Mucosa of gallbladder (tissue), 1 donor: ENCODE measurements around the gene SGCD. TPM values are rescaled to one million over a fixed set of nuclear protein-coding genes. Genes with fewer than 3 reads are reported as not detected.

Experiments used
- DNase-seq: peaks from one replicate; pipeline ENCODE4 v3.0.0-alpha.2; 2020; ENCODE audit warnings: low spot score
- total RNA-seq: library from RNA; stranded (reverse); gene quantifications from one replicate; pipeline ENCODE4 v1.2.1, GENCODE V29; 2021
- donor health status: DM: no; HTN: no; CAD: no.

The SGCD gene
- total RNA-seq = 10.6 TPM

GRCh38 chr5:156326718-156327259 is at the start of gene SGCD:
Gene SGCD (plus strand): TSS chr5:156327164.
- peak; percentile 54 for DNase-seq

DNA sequence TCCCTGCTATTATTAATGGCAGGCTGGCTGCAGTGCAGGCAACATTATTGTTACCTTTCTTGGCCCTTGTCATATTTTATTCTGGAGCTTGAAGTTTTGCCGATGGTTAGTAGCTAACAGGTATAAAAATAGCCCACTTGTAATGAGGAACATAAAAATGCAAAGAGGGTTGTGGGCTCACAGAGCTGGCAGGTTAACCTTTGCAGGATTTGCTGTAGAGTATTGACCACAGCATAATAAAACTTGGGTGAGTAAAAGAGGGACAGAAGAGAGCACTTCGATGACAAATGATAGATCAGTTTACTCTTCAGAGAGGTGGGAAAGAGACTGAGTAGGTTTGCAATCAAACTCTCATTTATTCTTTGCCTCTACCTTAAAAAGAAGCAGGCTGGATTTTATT is 49.7 kb upstream of the SGCD start:
- DNase-seq = no peak

DNA sequence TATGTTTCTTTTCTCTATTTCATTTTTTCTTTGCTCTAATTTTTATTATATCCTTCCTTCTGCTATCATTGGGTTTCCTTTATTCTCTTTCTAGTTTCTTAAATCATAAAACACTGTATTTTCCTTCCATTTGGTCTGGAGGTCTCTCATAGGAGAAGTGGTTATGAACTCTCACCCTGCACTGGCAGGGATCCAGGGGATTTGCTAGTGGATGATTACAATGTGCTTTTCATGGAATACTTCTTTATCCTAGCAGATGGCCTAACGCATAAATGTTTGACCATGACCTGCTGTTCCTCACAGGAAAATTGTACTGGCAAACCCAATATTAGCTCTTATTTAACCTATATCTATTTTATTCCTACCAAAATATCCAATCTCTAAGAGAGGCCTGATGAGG is 31.5 kb upstream of the SGCD start:
- no peak for DNase-seq

DNA sequence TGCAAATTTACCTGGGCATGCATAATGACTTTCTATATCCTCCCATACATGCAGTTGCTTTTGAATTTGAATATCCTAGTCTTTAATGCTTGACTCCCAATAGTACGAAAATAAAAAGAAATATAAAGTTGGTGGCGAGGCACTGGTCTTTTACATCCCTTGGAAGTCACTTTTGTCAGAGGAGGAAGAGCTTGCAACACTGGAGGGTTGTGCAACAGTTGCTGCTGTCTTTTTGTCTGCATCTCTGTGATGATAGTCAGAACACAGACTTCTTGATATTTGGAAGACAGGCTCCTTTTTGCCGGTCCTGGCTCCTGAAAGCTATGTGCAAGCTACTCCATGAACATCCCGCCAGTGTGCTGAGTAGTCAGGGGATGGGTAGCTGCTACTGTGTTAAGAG is 16.8 kb upstream of the SGCD start:
- DNase-seq = peak; percentile 10

- no peak for DNase-seq
Measured at GRCh38 chr5:156312897-156313694, 13.9 kb upstream of the SGCD start.

- no peak for DNase-seq
Measured at GRCh38 chr5:156314416-156314815, 12.5 kb upstream of the SGCD start.

DNA sequence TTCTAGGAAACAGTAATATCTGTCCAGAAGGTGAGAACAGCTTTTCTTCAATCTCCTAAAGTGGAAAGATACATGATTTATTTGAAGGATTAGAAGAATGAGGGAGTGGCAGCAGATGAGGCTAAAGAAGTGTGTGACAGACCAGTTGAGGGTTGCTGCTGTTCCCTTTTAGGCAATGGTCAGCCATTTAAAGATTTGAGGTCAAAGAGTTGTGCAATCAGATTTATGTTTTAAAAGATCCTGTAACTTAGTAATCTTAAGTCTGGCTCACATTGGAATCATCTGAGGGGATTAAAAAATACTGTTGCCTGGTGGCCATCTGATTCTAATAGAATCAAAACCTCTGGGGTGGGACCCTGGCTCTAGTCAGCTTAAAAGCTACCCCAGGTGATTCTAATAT is 4.3 kb upstream of the SGCD start:
- DNase-seq = no peak

DNA sequence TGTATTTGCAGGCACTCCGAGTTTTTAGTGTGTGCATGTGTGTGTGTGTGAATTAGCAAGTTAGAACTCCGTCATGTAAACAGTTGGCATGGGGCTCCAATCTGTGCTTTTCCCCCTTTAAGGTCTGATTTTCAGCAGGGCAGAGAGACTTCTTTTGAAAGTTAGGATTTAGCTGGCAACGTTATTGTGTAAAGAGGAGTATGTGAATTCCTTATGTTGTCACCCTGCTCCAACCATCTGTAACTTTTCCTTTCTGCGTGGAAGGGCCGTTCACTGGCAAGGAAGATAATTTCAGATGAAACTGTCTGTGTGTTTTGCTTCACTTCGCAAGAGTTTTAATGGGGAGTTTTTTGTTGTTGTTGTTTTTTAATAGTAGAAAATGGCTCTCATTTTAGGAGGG is 332 bp downstream of the SGCD start:
- no peak for DNase-seq

DNA sequence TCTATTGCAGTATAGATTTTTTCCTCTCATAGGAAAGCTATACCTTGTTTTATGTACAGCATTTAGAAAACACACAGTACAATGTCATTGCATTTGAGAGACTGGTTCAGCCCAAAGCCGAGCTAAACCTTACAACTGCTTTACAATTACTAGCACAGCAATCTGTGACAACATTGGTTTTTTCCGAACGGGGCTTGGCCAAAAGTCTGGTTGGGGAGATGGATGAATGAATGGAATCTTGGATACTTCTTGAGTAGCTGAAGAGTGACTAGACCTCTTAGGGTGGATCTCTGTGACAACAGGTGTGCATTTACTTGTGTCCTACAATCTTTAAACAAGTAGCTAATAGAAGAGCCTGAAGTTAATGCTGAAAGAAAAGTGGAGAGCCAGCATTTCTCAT is 1.2 kb downstream of the SGCD start:
- DNase-seq = no peak

- no peak for DNase-seq
Measured at GRCh38 chr5:156328766-156329165, 1.8 kb downstream of the SGCD start.

- DNase-seq = no peak
Measured at GRCh38 chr5:156329171-156329611, 2.2 kb downstream of the SGCD start.

- no peak for DNase-seq
Measured at GRCh38 chr5:156330141-156330870, 3.3 kb downstream of the SGCD start.

- DNase-seq = no peak
Measured at GRCh38 chr5:156331181-156331580, 4.2 kb downstream of the SGCD start.

GRCh38 chr5:156331845-156332244 is 4.9 kb downstream of the SGCD start:
- no peak for DNase-seq

DNA sequence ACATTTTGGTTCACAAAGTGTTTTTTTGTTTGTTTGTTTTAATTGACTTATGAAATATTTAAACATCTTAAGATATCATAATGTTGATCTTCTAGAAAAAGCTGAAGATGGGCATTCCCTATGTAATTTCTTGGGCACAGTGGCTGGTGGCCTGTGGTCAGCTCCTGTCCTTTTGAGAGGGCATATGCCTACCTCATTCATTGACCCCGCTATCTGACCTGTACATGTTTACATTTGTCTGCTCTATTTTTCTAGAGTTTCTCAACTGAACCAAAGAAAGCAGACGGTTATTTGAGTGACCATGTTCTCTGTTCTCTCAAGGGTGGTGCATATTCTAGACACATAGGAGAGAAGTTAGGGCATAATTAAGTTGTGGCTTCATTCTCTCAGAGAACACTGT is 5.3 kb downstream of the SGCD start:
- no peak for DNase-seq

- DNase-seq = no peak
Measured at GRCh38 chr5:156339139-156339841, 12.3 kb downstream of the SGCD start.

- DNase-seq = no peak
Measured at GRCh38 chr5:156340893-156341292, 13.9 kb downstream of the SGCD start.

- DNase-seq = no peak
Measured at GRCh38 chr5:156350256-156350655, 23.3 kb downstream of the SGCD start.

DNA sequence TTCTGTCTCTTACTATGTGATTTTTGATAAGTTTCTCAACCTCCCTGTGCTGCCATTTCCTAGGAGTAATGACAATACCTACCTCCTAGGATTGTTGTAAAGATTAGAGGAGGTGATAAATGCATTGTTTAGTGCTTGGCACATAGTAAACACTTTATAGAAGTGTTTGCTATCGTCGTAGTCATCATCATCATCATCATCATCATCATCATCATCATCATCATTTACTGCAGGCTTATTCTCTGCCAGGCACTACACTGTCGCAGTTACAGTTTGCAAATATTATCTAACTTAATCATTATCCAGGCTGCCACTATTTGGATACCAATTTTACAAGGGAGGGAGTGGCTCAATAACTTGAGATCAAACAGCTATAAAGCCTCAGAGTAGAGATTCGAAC is 24.5 kb downstream of the SGCD start:
- no peak for DNase-seq

DNA sequence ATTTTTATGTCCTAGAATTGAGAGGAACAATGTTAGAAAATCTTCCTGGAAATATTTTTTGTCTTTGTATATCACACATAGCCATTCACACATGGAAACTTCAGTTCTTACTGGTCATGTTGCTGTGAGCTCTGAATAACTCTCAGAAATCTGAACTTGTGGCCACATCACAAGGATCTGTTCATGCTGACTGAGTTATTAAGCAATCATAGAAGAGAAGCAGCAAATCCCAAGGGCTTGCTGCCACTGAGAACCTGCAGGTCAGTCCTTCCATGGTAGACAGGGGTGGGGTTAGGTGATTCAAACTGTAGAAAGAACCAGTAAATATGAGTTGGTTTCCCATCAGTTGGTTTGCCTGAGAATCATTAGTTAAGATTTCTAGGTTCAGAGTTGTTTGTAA is 27.6 kb downstream of the SGCD start:
- no peak for DNase-seq

DNA sequence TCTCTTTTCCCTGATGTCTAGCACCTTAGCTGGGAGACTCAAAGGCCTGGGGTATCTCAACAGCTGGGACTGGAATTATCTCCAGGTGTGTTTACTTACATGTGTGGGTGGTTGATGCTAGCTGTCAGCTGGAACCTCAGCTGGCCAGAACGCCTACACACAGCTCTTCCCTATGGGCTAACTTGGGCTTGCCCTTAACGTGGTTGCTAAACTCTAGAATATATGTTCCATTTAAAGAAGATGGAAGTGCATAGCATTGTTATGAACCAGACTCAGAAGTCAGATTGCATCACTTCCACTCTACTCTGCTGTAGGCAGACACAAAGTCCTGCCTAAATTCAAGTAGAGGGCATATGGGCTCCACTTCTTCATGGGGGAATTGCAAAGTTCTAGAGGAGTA is 29.3 kb downstream of the SGCD start:
- no peak for DNase-seq

DNA sequence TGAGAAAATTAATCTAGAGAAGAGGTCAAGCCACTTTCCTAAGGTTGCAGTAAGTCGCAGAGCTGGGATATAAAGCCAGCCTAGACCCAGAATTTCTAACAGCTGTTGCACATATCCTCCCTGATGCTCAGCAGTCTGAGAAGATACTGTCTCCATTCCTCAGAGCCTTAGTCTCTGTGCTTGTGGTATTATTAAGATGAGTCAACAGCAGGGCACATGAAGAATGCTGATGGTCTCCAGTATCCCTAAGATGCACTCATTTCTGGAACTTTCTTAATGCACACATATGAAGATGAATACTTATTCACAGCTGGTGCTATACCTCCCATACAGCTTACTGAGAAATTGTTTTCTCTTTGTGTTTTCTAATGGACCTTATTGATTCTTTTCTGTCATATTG is 32.5 kb downstream of the SGCD start:
- no peak for DNase-seq
